HepG2 (cell line): ENCODE measurements around the gene GRIN2C. TPM values are rescaled to one million over a fixed set of nuclear protein-coding genes. Genes with fewer than 3 reads are reported as not detected.

Experiments used
- ATF3 ChIP-seq: sonication (generic); formaldehyde crosslinking; IDR thresholded peaks from 2 replicates; pipeline ENCODE4 v1.4.0; 2020; ENCODE audit warnings: missing genetic modification reagents
- CSRNP1 ChIP-seq: sonication (generic); formaldehyde crosslinking; IDR thresholded peaks from 2 replicates; pipeline ENCODE4 v1.8.1; 2023; ENCODE audit warnings: mild to moderate bottlenecking, missing genetic modification reagents
- HNF1A ChIP-seq, 2 experiments: sonication (generic) in 1 of 2; formaldehyde crosslinking in 1 of 2; IDR thresholded peaks; 2 replicates each; pipeline versions ENCODE4 v1.4.0 to v1.6.1; 2016 to 2020; ENCODE audit warnings: borderline replicate concordance in 1 of 2, low read depth in 1 of 2, mild to moderate bottlenecking in 1 of 2, missing genetic modification reagents in 1 of 2
- ISL2 ChIP-seq: sonication (generic); formaldehyde crosslinking; IDR thresholded peaks from 2 replicates; pipeline ENCODE4 v1.5.0; 2020; ENCODE audit warnings: missing genetic modification reagents
- ISX ChIP-seq: sonication (generic); formaldehyde crosslinking; conservative IDR thresholded peaks from 2 replicates; pipeline ENCODE4 v1.5.0; 2020; ENCODE audit warnings: missing genetic modification reagents
- MLXIP ChIP-seq: sonication (generic); formaldehyde crosslinking; IDR thresholded peaks from 2 replicates; pipeline ENCODE4 v1.9.0; 2021; ENCODE audit warnings: missing genetic modification reagents, borderline replicate concordance
- MYC ChIP-seq: sonication (generic); formaldehyde crosslinking; IDR thresholded peaks from 2 replicates; pipeline ENCODE4 v1.9.0; 2021; ENCODE audit warnings: missing genetic modification reagents, borderline replicate concordance
- ONECUT2 ChIP-seq: sonication (generic); formaldehyde crosslinking; IDR thresholded peaks from 2 replicates; pipeline ENCODE4 v1.4.0; 2020; ENCODE audit warnings: missing genetic modification reagents
- PHF5A ChIP-seq: IDR thresholded peaks from one replicate; pipeline ENCODE4 v1.6.1; 2018; ENCODE audit warnings: low read depth, missing genetic modification reagents; ENCODE audit not compliant: unreplicated experiment
- PLSCR1 ChIP-seq: sonication (generic); formaldehyde crosslinking; IDR thresholded peaks from 2 replicates; pipeline ENCODE4 v1.5.0; 2020; ENCODE audit warnings: missing genetic modification reagents, mild to moderate bottlenecking, borderline replicate concordance
- SOX13 ChIP-seq, 3 experiments: fragments of 450-650 bp in 1 of 3; sonication (generic) in 1 of 3; formaldehyde crosslinking in 1 of 3; IDR thresholded peaks in 2 of 3; conservative IDR thresholded peaks in 1 of 3; 2 replicates each; pipeline versions ENCODE4 v1.5.0 to v1.6.1; 2016 to 2020; ENCODE audit warnings: antibody characterized with exemption in 1 of 3, mild to moderate bottlenecking in 1 of 3, missing compliant biosample characterization in 1 of 3, missing genetic modification reagents in 1 of 3, moderate library complexity in 1 of 3
- TBP ChIP-seq: sonication (generic); formaldehyde crosslinking; IDR thresholded peaks from 2 replicates; pipeline ENCODE4 v1.5.0; 2020; ENCODE audit warnings: missing genetic modification reagents
- TOPORS ChIP-seq: sonication (generic); formaldehyde crosslinking; IDR thresholded peaks from 2 replicates; pipeline ENCODE4 v1.8.0; 2023; ENCODE audit warnings: mild to moderate bottlenecking, missing genetic modification reagents
- ZMYM4 ChIP-seq: sonication (generic); formaldehyde crosslinking; IDR thresholded peaks from 2 replicates; pipeline ENCODE4 v1.8.1; 2023; ENCODE audit warnings: mild to moderate bottlenecking, missing genetic modification reagents
- ZNF224 ChIP-seq: sonication (generic); formaldehyde crosslinking; IDR thresholded peaks from 2 replicates; pipeline ENCODE4 v1.5.0; 2020; ENCODE audit warnings: mild to moderate bottlenecking, missing genetic modification reagents
- ZNF430 ChIP-seq: sonication (generic); formaldehyde crosslinking; IDR thresholded peaks from 2 replicates; pipeline ENCODE4 v1.9.0; 2021; ENCODE audit warnings: mild to moderate bottlenecking, missing genetic modification reagents
- ZNF773 ChIP-seq: sonication (generic); formaldehyde crosslinking; IDR thresholded peaks from 2 replicates; pipeline ENCODE4 v1.4.0; 2020; ENCODE audit warnings: missing genetic modification reagents, borderline replicate concordance
- ZNF878 ChIP-seq: sonication (generic); formaldehyde crosslinking; IDR thresholded peaks from 2 replicates; pipeline ENCODE4 v1.8.1; 2023; ENCODE audit warnings: mild to moderate bottlenecking, missing genetic modification reagents, moderate library complexity
- polyA plus RNA-seq, 8 experiments: library from polyadenylated mRNA; depleted of rRNA in 3 of 8; stranded (reverse) in 7 of 8; unstranded in 1 of 8; fragments of >200 nt; fragmentation: Illumina TruSeq in 4 of 8; extraction: Trizol in 4 of 8; gene quantifications; 2 replicates each; pipeline versions ENCODE4 v1.2.1 to v1.2.3, GENCODE V29; 2011 to 2016; ENCODE audit warnings: low read depth in 4 of 8, missing spikeins in 1 of 8, mixed read lengths in 1 of 8; ENCODE audit not compliant: insufficient read depth in 1 of 8
- total RNA-seq, 5 experiments: library from RNA; depleted of rRNA; stranded (reverse); fragments of >200 nt; fragmentation: Illumina TruSeq; extraction: Trizol; gene quantifications; 2 replicates each; pipeline ENCODE4 v1.2.3, GENCODE V29; 2016; ENCODE audit warnings: low read depth in 1 of 5

GRIN2C gene
- total and polyA plus RNA-seq, 2 of the 13 experiments (the other 11 are each of a cell fraction or from before 2014, with no cell fraction given) = 0.03 to 0.11 TPM

GRCh38 chr17:74872313-74873036 lies 12.8 kb upstream of the GRIN2C start, which contains the start of gene FDXR (continued):
- TF ChIP-seq ISX (0 out of 2 replicates have a peak, but pooled peaks have one; percentile 71), PLSCR1 (CRISPR knock-in tag) (no peak), TOPORS (CRISPR knock-in tag) (peak; percentile 93), SOX13 (IDR thresholded peaks at IDR 0.05) (no peak), SOX13 (CRISPR knock-in tag; conservative IDR thresholded peaks at IDR 0.05 in 1 of 2, IDR thresholded peaks at IDR 0.05 in 1 of 2) (0 out of 4 replicates have a peak, but pooled peaks of 1 of the 2 experiments have one; percentile 35), MLXIP (CRISPR knock-in tag) (peak; percentile 77), ZNF773 (CRISPR knock-in tag) (peak; percentile 92; the same call in 1 of the 2 replicates), ATF3 (CRISPR knock-in tag) (no peak), TBP (CRISPR knock-in tag) (no peak), ZNF878 (no peak), PHF5A (CRISPR knock-in tag) (no peak), ZNF430 (CRISPR knock-in tag) (no peak), HNF1A (IDR thresholded peaks at IDR 0.05; ENCODE audit: low read depth) (no peak), HNF1A (CRISPR knock-in tag; IDR thresholded peaks at IDR 0.05; ENCODE audit: borderline replicate concordance) (no peak; the same call in 1 of the 2 replicates), ONECUT2 (peak; percentile 51; the same call in 1 of the 2 replicates), ZNF224 (CRISPR knock-in tag) (no peak; the same call in 1 of the 2 replicates), MYC (CRISPR knock-in tag) (peak; percentile 72), ISL2 (CRISPR knock-in tag) (peak; percentile 77), ZMYM4 (no peak), CSRNP1 (CRISPR knock-in tag) (peak; percentile 89)
